IMR-90 (cell line): ENCODE measurements around the gene PTCD2. TPM values are rescaled to one million over a fixed set of nuclear protein-coding genes. Genes with fewer than 3 reads are reported as not detected.

ENCODE experiments used
- ATAC-seq: fragments of 200-7000 bp; cut with Tn5 transposase; 2 replicates; pipeline ENCODE4 v1.9.1; 2020; ENCODE audit warnings: low read depth, mild to moderate bottlenecking, moderate library complexity
- BruUV-seq: library from RNA; stranded (reverse); fragments of 400-500 nt; replicated peaks from 2 replicates; lab custom pipeline; 2021; lab: Mats Ljungman, UMichigan
- CTCF ChIA-PET: fragments of 300-600 bp; formaldehyde crosslinking; extraction: SDS; loops from one replicate; lab custom pipeline; 2021; ENCODE audit warnings: antibody characterized with exemption; lab: Yijun Ruan, JAX
- POLR2A ChIA-PET: fragments of 300-600 bp; sonication (Branson Sonifier 250); formaldehyde crosslinking; loops from one replicate; lab custom pipeline; 2022; ENCODE audit warnings: antibody characterized with exemption; ENCODE audit not compliant: unreplicated experiment; lab: Charles Lee
- DNase-seq: peaks from one replicate; pipeline ENCODE4 v3.0.0; 2013
- H2AFZ ChIP-seq: replicated peaks from 2 replicates; pipeline ENCODE3; 2013; ENCODE audit warnings: low read length, mild to moderate bottlenecking; ENCODE audit not compliant: poor library complexity
- H2AK5ac ChIP-seq: 2 replicates; pipeline ENCODE4 v1.6.1; 2013; ENCODE audit warnings: low read depth, low read length, inconsistent platforms
- H2AK9ac ChIP-seq: replicated peaks from 2 replicates; pipeline ENCODE3; 2013; ENCODE audit warnings: mild to moderate bottlenecking, low read depth, low read length, moderate library complexity; ENCODE audit not compliant: poor library complexity
- H2BK120ac ChIP-seq: 2 replicates; pipeline ENCODE4 v1.6.1; 2013; ENCODE audit warnings: low read depth, low read length, inconsistent platforms
- H2BK15ac ChIP-seq: 3 replicates; pipeline ENCODE4 v1.6.1; 2013; ENCODE audit warnings: low read depth, low read length, inconsistent platforms
- H2BK20ac ChIP-seq: 2 replicates; pipeline ENCODE4 v1.6.1; 2013; ENCODE audit warnings: low read depth, mild to moderate bottlenecking, inconsistent platforms, low read length, moderate library complexity
- H2BK5ac ChIP-seq: 2 replicates; pipeline ENCODE4 v1.6.1; 2013; ENCODE audit warnings: mild to moderate bottlenecking, low read depth, low read length, inconsistent platforms; ENCODE audit not compliant: poor library complexity, severe bottlenecking
- H3K14ac ChIP-seq: replicated peaks from 2 replicates; pipeline ENCODE4 v1.6.1; 2013; ENCODE audit warnings: low read depth, low read length, inconsistent platforms
- H3K18ac ChIP-seq: 2 replicates; pipeline ENCODE4 v1.6.1; 2013; ENCODE audit warnings: low read depth, low read length, control low read depth
- H3K23ac ChIP-seq: 2 replicates; pipeline ENCODE4 v1.6.1; 2013; ENCODE audit warnings: low read depth, low read length, inconsistent platforms
- H3K27ac ChIP-seq: 2 replicates; pipeline ENCODE4 v1.5.1; 2013; ENCODE audit warnings: mild to moderate bottlenecking, control low read depth, low read length; ENCODE audit not compliant: insufficient read depth
- H3K27me3 ChIP-seq: 2 replicates; pipeline ENCODE4 v1.6.1; 2013; ENCODE audit warnings: low read length; ENCODE audit not compliant: control insufficient read depth, insufficient read depth
- H3K36me3 ChIP-seq: 2 replicates; pipeline ENCODE4 v1.6.1; 2013; ENCODE audit warnings: low read length, mixed read lengths; ENCODE audit not compliant: control insufficient read depth, insufficient read depth
- H3K4ac ChIP-seq: 2 replicates; pipeline ENCODE4 v1.6.1; 2013; ENCODE audit warnings: low read depth, low read length, inconsistent platforms
- H3K4me1 ChIP-seq: 2 replicates; pipeline ENCODE4 v1.6.1; 2013; ENCODE audit warnings: low read length, mixed read lengths; ENCODE audit not compliant: control insufficient read depth, insufficient read depth
- H3K4me2 ChIP-seq: 2 replicates; pipeline ENCODE4 v1.6.1; 2013; ENCODE audit warnings: low read depth, mild to moderate bottlenecking, control low read depth, low read length, moderate library complexity
- H3K4me3 ChIP-seq: 2 replicates; pipeline ENCODE4 v1.5.1; 2013; ENCODE audit warnings: low read depth, mild to moderate bottlenecking, control low read depth, low read length, moderate library complexity; ENCODE audit not compliant: insufficient read depth
- H3K56ac ChIP-seq: 2 replicates; pipeline ENCODE4 v1.6.1; 2013; ENCODE audit warnings: low read length, inconsistent platforms; ENCODE audit not compliant: insufficient read depth; ENCODE audit errors: extremely low read depth
- H3K79me1 ChIP-seq, 2 experiments: 2 replicates each; pipeline ENCODE4 v1.6.1; 2013; ENCODE audit warnings: low read length in 2 of 2, inconsistent platforms in 1 of 2, low read depth in 1 of 2
- H3K9ac ChIP-seq: 2 replicates; pipeline ENCODE4 v1.6.1; 2013; ENCODE audit warnings: low read depth, low read length, control low read depth
- H3K9me1 ChIP-seq: 2 replicates; pipeline ENCODE4 v1.6.1; 2013; ENCODE audit warnings: low read length, inconsistent platforms; ENCODE audit not compliant: insufficient read depth
- H3K9me3 ChIP-seq: 2 replicates; pipeline ENCODE4 v1.6.1; 2013; ENCODE audit warnings: low read length; ENCODE audit not compliant: control insufficient read depth, insufficient read depth
- H4K20me1 ChIP-seq: 2 replicates; pipeline ENCODE4 v1.6.1; 2013; ENCODE audit warnings: low read length, inconsistent platforms; ENCODE audit not compliant: insufficient read depth
- H4K5ac ChIP-seq: 2 replicates; pipeline ENCODE4 v1.6.1; 2013; ENCODE audit warnings: mild to moderate bottlenecking, low read depth, low read length, control low read depth
- H4K8ac ChIP-seq, 2 experiments: 2 replicates each; pipeline ENCODE4 v1.6.1; 2013; ENCODE audit warnings: low read depth in 2 of 2, low read length in 2 of 2, control low read depth in 1 of 2, inconsistent platforms in 1 of 2
- H4K91ac ChIP-seq: 2 replicates; pipeline ENCODE4 v1.6.1; 2013; ENCODE audit warnings: low read depth, low read length, inconsistent platforms; ENCODE audit not compliant: insufficient read depth
- CTCF ChIP-seq: conservative IDR thresholded peaks from 2 replicates; pipeline ENCODE4 v1.5.1; 2012; ENCODE audit warnings: mild to moderate bottlenecking, low read depth, low read length, improper control_type of control experiment
- RAD21 ChIP-seq: IDR thresholded peaks from 2 replicates; pipeline ENCODE4 v1.6.1; 2012; ENCODE audit warnings: low read length, improper control_type of control experiment
- RFX5 ChIP-seq: IDR thresholded peaks from 2 replicates; pipeline ENCODE4 v1.8.0; 2012; ENCODE audit warnings: low read depth, mild to moderate bottlenecking, low read length, moderate library complexity
- SMC3 ChIP-seq: fragments of 150-350 bp; IDR thresholded peaks from 2 replicates; pipeline ENCODE4 v1.6.1; 2016; ENCODE audit warnings: low read depth, mild to moderate bottlenecking, antibody characterized with exemption, low read length, moderate library complexity
- WGBS, 2 experiments: methylation state at CpG; one replicate each; pipeline versions ENCODE4 v1.1.5 to v1.1.7; 2013; ENCODE audit warnings: missing lambda C conversion rate in 2 of 2; ENCODE audit not compliant: insufficient read length in 1 of 2; ENCODE audit errors: extremely low coverage in 2 of 2; 5-methylcytosine and 5-hydroxymethylcytosine counted together
- dilution Hi-C: fragments of 300-500 bp; cut with HindIII; formaldehyde crosslinking; loops from one replicate; pipeline ENCODE4 v1.14.3; 2018; ENCODE audit warnings: low sequenced_read_pairs; ENCODE audit not compliant: unreplicated experiment
- in situ Hi-C: fragments of 300-500 bp; cut with MboI; formaldehyde crosslinking; loops from 3 replicates; pipeline ENCODE4 v1.14.3; 2019; ENCODE audit warnings: low sequenced_read_pairs, inconsistent platforms, mixed read lengths
- intact Hi-C: fragments of 100-400 bp; cut with micrococcal nuclease; formaldehyde crosslinking; loops from 2 replicates; pipeline ENCODE4 v1.10.0; 2022
- polyA plus RNA-seq, 3 experiments: library from polyadenylated mRNA; depleted of rRNA; stranded (reverse); fragments of >200 nt; gene quantifications; 2 replicates each; pipeline ENCODE4 v1.2.3, GENCODE V29; 2012; ENCODE audit warnings: low replicate concordance in 1 of 3
- total RNA-seq: library from RNA; depleted of rRNA; stranded (reverse); fragments of >200 nt; gene quantifications from 2 replicates; pipeline ENCODE4 v1.2.3, GENCODE V29; 2012

Gene PTCD2
- total and polyA plus RNA-seq, 2 of the 4 experiments (the other 2 are of a cell fraction) = 6.5 to 9.9 TPM

GRCh38 chr5:72294473-72294872, 25.7 kb upstream of the PTCD2 start:
- no peaks in the 10 kb centered on the region for H3K9me1 ChIP-seq
- in situ Hi-C loops (no loop called here), intact Hi-C loops (no loop called here), dilution Hi-C loops (no loop called here)
- no peak overlapping the region for H3K27ac ChIP-seq
- no peaks in the 10 kb centered on the region for H3K9me3 ChIP-seq
- H3K36me3 ChIP-seq = no peaks in the 10 kb centered on the region
- no peak overlapping the region for H4K91ac ChIP-seq
- CTCF ChIA-PET = no interaction called here
- no peak overlapping the region for H2BK5ac ChIP-seq
- H3K9ac ChIP-seq = no peak overlapping the region
- H3K18ac ChIP-seq = no peak overlapping the region
- no peak overlapping the region for H4K5ac ChIP-seq
- no peak overlapping the region for H2AFZ ChIP-seq
- H3K14ac ChIP-seq = no peak overlapping the region
- H2AK5ac ChIP-seq = no peak overlapping the region
- H2BK120ac ChIP-seq = no peak overlapping the region
- ATAC-seq = no peak
- no peak for TF ChIP-seq RAD21
- TF ChIP-seq SMC3 = no peak
- TF ChIP-seq RFX5 = no peak
- no peak for TF ChIP-seq CTCF
- no peak overlapping the region for H2BK20ac ChIP-seq
- H3K4ac ChIP-seq = no peak overlapping the region
- no CpG with 5 or more reads among the region's 2 CpGs for WGBS, 2 experiments
- H4K20me1 ChIP-seq = no peaks in the 10 kb centered on the region
- H2BK15ac ChIP-seq = no peak overlapping the region
- no peak overlapping the region for H3K4me2 ChIP-seq
- no peak overlapping the region for H3K56ac ChIP-seq
- H3K4me1 ChIP-seq = no peaks in the 10 kb centered on the region; the same call in 1 of the 2 replicates
- H4K8ac ChIP-seq = no peak overlapping the region
- no peak for DNase-seq
- no peaks in the 10 kb centered on the region for H3K27me3 ChIP-seq
- POLR2A ChIA-PET = no interaction called here
- peaks cover 11 to 25% of the 10 kb centered on the region in 2 experiments for H3K79me1 ChIP-seq
- no peak overlapping the region for H3K4me3 ChIP-seq
- no peak overlapping the region for H3K23ac ChIP-seq
- no peak overlapping the region for H2AK9ac ChIP-seq
- BruUV-seq = no TSS peak
